ENCODE results near the gene TESK2.

Gene TESK2

GRCh38 chr1:45442272-45442671 lies 48.7 kb downstream of the TESK2 start:
- TF ChIP-seq CTCF (IDR thresholded peaks at IDR 0.05), result no peak

GRCh38 chr1:45437323-45437722 lies 53.6 kb downstream of the TESK2 start:
- no peak for TF ChIP-seq CTCF (IDR thresholded peaks at IDR 0.05)

GRCh38 chr1:45430490-45430889 lies 60.5 kb downstream of the TESK2 start:
- TF ChIP-seq CTCF (IDR thresholded peaks at IDR 0.05), result no peak

DNA sequence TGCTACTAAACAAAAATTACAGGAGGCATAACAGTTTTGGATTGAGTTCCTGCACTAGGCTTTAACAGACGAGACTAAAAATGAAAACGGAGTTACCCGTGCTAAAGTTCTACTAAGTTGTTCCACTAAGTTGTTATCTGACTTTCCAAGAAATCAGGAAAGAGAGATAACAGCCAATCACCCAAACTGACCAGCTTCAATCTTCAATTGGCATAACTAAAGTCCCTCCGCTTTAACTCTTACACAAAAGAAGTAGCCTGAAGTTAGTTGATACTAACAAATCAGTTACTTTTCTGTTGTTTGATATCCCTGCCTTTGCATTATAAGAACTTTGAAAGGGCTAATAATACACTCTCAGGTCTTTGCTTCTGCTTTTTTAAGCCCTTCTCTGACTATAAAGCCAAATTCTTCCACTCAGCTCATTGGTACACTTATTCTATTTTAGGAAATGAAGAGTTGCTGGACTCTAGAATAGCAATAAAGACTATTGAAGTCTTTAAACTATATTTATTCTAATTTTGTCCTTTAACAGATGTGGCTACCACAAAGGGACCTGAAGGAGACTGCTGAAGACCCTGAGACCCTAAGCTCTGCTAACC lies 61.3 kb downstream of the TESK2 start:
- no peak for TF ChIP-seq CTCF (IDR thresholded peaks at IDR 0.05)

- TF ChIP-seq CTCF (IDR thresholded peaks at IDR 0.05), result no peak
These were observed 66.9 kb downstream of the TESK2 start for GRCh38 chr1:45423906-45424678.

DNA sequence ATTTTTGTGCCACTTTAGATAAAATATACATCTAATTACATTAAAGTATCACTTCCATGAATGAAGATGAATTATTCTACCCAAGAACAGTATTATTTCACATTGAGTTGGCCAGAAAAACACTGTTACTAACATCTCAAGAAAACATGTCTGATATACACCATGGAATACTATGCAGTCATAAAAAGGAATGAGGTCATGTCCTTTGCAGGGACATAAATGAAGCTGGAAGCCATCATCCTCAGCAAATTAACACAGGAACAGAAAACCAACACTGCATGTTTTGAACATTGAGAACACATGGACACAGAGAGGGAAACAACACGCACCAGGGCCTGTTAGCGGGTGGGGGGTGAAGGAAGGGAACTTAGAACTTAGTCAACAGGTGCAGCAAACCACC lies 69.0 kb downstream of the TESK2 start:
- TF ChIP-seq CTCF (IDR thresholded peaks at IDR 0.05), result no peak

DNA sequence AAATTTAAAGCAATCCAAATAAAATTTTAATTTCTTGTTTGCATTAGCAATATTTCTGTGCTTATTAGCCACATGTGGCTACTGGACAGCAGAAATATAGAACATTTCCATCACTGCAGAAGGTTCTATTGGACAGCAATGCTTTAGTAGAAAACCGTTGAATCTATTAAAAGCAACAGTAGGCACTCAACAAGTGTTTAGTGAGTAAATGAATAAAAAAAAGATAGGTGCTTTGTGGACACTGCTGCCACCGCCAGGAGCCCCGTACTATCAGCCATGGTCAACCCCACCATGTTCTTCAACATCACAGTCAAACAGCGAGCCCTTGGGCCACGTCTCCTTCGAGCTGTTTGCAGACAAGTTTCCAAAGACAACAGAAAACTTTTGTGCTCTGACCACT lies 76.2 kb downstream of the TESK2 start:
- no peak for TF ChIP-seq CTCF (IDR thresholded peaks at IDR 0.05)
